HG02840 (cell line): Measurements from ENCODE around the gene IQCE.
A peak's percentile ranks its signal among the peaks of the same experiment; 100 is the strongest.

ENCODE experiments used
- ATAC-seq: cut with Tn5 transposase; IDR thresholded peaks from one replicate; pipeline ENCODE4 v1.9.1; 2021; ENCODE audit warnings: mild to moderate bottlenecking, moderate library complexity, moderate number of reproducible peaks; ENCODE audit not compliant: unreplicated experiment, low FRiP score

The IQCE gene

DNA sequence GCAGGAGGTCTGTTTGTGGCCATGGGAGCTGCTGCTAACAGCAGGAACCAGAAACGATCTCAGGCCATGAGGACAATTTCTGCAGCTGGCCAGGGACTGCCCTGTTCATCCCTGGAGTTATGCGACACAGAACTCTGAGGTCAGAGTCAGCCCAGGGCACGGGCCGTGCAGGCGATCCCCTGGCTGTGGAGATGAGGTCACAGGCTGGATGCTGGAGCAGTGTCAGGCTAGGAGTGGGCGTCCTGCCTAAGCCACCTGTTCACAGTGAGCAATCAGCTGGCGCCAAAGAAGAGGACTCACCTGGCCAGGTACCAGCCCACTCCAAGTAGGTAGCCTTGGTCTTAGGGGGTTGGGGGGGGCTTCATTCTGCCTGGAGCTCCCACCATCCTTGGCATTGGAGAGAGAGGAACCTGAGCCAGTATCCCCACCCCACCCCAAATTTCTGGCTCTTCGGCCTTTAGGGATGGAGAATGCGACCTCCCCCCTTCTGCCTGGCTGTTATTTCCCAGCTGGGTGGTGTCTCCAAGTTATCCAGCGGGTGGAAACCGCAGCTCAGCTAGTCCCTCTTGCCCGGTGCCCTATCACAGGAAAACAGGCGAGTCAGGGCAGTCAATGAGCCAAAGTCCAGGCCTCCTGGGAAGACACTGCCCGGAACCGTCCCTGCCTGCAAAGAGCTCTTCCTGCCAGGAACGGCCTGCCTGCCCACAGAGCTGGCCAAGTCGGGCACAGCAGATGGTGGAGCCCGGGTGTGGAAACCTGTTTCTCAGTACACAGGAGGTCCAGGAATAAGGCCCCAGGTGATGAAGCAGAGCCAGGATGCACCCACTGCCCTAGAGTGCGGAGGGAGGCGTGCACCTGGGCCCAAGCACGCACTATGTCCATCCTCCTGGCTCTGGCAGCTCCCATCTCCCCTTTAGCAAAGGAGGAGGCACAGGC is 71.2 kb downstream of the IQCE start:
- ATAC-seq, result no peak

DNA sequence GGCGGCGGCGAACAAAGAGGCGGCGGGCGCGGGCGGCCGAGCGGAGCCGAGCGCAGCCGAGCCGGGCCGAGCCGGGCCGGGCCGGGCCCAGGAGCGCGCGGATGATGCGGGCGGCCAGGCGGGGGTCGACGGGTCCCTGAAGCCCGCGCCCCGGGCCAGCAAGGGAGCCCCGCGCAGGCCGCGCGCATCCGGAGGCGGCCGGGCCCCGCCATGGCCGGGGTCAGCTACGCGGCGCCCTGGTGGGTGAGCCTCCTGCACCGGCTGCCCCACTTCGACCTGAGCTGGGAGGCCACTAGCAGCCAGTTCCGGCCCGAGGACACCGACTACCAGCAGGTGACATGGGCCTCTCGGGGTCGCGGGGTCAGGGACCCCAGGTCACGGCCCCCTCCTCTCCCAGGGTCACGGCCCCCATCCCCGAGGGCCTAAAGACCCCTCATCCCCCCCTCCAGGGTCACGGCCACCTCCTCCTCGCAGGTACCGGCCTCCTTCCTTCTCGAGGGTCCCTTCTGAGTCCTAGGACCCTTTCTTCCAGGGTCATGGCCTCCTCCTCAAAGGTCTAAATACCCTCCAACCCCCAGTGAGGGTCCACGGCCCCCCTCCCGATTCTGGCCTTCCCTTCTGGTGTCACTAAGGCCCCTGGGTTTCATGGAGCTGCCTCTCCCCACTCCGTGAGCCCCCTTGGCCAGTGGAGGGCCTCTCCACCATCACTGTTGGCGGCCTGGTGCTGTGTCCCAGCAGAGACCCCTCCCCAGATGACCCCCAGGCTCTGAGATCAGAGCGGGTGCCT is 73.4 kb downstream of the IQCE start, which contains the start of gene TTYH3:
TTYH3 (plus strand) TSS at position 41 of the 787 bp plus-strand sequence; CDS start at position 211, 170 bp downstream.
- ATAC-seq, result peak; percentile 32

DNA sequence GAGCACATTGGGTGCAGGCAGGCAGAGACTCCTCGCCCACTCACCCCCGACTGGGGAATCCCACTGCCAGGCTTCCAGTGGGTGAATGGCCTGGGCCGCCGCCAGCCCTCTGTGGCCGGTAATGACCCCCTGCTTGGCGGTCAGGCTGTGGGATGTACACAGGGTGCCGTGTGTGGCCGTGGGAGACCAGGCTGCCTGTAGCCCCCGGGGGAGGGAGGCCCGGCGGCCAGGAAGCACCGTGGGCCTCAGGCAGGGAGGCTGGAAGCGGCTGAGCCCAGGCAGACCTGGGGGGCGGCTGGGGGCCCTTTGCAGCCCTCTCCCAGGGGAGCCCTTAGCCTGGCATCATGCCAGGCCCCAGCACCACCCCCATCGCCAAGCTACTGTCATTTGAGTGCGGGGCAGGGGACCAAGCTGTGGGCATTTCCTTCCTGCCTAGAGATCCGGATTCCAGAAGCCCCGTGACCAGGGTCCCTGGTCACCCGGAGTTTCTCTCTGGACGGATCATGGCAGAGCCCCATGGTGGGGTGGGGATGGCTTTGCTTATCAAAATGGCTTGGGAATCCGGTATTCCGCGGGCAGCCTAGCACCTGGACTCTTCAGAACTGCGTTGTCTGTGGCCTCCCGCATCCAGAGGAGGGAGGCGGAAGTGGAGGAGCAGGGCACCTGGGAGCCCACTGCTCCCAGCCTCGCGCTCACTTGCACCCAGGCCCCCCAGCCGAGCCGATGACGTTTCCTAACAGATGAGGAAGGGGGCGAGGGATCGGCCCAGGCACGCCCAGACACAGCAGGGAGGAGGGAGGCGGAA is 74.2 kb downstream of the IQCE start:
- ATAC-seq, result no peak

DNA sequence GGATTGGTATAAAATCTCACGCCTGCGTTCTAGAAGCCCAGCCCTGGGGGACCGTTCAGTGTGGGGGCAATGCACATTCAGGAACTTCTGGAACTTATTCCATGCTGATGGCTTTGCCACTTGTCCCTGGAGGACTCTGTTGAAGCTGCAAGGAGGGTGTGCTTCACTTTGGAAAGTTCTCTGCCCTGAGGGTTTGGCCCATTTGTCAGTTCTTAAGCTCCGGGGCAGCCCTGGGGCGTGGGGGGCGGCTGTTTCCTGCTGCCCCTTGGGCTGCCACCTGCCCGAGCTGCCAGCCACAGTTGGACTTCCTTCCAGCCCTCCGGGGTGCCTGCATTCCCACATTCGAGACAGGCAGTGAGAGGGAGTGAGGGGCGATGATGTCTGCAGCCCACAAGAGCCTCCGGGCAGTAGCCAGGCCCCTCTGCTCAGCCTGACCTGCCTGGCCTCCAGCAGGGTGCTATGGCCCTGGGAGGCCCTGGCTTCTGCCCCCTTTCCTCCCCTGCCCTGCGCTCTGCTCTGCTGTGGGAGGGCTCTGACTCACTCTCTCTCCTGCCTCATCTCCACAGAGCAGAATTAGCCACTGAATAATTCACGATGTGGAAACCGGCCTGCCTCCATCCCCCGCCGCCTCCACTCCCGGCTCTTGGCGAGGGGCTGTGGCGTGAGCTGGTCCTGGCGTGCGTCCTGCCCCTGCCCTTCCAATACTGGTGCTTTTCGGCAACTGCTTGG is 74.9 kb downstream of the IQCE start:
- ATAC-seq, result no peak

DNA sequence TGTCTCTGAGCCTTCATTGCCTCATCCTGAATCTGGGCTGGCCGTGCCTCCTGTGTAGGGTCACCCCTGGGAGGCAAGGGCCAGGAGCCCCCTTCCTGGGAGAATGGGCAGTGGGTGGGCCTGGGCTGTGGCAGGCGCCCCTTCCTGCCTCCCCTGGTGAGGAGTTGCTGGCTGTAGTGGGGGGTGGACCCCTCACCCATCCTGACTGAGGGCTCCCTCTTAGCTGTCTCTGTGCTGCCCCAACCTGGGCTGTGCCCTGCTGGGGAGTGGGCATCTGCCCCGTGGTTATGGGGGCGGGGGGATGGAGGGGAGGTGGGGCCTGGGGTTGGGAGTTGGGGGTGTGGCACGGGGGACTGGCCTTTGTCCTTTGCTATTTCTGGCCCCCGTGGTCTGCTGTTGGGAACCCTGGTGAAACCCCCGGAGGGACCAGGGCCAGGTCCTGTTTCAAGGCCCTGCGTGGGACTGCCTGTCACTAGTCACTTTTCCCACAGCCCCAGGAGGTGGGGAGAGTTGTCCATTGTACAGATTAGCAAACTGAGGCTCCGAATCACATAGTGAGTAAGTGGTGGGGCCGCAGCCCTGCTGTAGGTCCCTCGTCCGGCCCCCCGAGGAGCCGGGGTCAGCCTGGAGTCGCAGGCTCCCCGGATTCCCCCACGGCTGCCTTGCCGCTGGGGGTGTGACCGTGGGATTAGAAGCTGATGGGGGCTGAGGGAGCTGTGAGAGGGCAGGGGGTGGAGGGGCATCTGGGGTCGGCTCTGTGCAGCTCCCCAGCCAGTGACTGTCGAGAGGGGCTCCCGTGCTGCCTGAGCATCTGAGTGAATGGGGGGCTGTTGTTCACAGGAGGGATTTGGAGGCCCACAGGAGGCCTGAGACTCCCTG is 75.7 kb downstream of the IQCE start:
- ATAC-seq, result no peak

DNA sequence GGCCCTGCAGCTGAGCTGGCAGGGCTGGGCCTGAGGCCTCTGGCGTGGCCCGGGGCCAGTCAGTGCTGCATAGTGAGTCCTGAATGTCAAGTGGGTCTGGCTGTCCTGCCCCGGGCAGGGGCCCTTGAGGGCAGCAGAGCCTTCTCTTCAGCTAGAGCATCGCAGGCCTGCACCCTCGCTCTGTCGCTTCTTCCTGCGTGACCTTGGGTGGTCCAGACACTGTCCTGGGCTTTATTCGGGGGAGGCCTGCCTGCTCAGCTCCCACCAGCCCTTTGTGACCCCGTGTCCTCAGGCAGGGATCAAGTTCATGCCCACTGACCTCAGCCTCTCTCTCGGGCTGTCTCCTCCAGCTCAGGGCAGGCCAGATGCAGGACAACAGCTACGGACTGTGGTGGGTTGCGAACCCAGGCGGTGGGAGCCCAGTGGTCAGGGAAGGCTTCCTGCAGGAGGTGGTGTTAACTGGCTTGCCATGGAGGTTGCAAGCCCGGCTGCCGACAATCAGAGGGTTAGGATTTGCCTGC is 76.4 kb downstream of the IQCE start:
- ATAC-seq, result no peak

DNA sequence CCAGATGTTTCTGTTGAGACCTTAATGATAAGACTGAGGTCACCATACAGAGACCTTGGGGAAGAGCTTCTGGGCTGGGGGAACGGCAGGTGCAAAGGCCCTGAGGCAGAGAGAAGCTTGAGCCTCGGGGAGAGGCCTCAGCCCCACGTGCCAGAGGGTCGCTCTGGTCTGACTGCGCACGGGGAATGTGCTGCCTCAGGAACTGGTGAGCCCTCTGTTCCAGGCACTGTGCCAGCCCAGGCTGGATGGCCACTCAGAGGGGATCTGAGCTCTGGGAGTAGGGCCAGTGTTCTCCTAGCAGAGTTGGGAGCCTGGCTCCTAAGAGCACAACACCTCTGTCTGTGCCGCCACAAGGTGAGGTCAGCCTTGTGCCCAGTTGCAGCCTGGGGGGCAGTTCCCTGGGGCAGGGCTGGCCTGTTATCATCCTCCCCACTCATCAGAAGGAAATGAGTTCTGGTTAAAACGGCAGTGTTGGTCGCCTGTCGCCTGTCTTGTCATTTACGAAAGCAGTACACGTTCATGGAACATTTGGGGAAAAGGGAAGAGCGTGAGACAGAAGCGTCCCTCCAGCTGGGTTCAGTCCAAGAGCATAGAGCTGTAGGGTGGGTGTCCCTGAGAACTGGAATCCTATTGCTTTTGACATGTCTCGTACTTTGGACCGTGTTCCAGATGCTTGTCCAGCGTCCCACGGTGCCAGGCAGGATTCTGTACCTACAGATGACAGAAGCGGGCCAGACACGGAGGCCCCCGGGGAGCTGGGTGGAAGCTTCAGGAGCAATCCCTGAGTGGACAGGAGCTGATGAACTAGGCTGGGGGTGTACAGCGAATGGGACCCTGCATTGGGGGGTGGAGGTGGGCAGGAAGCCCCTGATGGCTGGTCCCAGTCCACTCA is 77.3 kb downstream of the IQCE start:
- ATAC-seq, result no peak

DNA sequence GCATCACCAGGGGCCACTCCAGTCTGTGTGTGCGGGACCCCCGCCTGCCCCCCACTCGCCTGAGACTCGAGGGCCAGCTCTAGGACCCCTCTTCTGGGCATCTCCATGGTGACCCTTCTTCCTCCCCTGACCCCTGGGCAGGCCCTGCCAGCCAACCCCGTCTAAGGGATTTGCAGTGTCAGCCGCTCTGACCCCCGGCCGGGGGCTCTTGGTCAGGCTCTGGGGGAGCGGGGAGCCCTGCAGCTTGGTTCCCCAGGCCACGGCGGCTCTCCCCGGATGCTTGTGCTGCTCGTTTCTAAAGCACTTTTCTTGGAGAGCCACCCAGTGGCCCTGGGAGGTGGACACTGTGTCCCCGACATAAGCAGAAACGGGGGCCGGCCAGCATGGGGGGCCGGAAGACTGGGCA is 78.3 kb downstream of the IQCE start:
- no peak for ATAC-seq

DNA sequence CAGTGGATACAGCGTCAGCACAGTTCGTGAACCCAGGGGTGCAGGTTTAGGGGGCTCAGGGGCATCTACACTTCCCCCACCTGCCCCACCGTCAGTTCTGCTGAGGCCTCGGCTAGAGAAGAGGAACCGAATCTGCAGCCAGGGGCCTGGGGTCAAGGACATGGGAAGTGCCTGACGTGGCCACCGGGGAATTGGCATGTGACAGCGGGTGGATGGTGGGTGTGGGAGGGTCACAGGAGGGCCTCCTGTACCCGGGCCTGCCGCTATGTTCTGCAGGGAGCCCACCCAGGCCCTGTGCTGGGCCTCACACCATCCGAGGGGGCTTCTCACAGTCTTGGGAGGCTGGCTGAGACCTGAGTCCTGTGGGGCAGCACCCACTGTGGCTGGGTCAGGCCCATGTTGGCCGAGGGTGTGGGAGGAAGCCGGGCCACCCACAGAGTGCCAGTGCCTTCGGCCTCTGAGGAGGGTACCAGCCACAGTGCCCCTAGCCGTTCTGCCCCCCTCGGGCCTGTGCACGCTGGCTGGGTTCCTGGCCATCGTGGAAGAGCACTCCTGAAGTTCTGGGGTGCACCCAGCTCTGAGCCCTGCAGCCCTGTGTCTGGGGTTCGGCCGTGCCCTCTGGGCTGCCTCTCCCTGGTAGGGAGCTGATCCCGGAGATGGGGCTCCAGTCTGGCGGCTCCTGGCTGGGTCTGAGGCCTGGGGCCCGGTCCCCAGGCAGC is 78.9 kb downstream of the IQCE start:
- ATAC-seq, result no peak

DNA sequence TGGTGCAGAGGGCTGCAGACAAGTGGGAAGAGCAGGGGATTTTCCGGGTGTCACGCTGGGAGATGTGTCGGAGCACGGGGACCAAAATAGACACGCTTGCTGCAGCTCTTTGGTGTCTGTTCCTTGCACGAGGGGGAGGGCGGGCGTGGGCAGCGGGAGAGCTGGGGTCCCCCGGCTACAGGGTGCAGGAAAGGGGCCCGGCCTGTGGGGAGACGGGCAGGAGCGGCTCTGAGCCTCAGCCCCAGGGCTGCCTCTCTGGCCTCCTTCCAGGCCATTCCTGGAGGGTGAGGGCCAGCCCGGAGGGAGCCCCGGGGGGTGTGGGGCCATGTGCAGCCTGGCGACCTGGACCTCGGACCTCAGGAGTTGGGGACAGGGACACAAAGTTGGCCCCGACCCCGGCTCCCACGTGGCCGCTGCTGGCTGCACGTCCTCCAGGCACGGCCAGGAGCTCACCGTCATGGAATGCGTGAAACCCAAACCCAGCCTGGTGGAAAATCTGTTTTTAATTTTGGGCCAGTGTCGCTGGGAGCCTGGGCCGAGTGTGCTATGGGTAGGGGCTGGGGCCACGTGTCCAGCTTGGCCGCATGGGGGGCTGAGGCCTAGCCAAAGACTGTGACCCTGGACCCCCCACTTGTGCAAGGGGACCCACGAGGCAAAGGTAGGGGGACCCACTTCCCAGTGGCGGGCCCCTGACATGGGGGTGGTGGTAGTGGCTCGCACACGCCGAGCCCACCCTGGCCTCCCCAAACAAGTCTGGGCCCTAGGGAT is 79.6 kb downstream of the IQCE start:
- ATAC-seq, result no peak

DNA sequence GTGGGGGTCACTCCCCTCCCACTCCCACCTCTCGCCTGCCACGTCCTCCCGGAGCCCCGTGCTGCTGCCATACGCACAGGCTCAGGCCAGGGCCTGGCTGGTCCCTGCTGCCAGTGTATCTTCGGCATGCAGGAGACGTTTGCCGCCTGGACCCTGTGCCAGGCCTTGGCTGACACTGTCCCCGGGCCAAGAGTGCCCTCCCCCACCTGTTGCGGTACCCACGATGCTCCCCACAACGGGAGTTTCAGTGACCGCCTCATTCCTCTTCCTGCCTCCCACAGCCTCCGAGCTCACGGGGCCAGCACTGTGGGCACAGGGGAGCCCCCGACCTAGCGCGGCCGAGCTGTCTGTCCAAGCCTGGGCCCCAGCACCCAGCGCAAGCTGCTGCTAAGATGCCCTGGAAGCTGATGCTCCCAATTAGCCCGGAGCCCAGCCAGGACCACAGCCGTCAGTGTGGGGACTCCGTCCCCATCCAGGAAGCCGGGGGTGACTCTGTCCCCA is 80.5 kb downstream of the IQCE start:
- no peak for ATAC-seq

DNA sequence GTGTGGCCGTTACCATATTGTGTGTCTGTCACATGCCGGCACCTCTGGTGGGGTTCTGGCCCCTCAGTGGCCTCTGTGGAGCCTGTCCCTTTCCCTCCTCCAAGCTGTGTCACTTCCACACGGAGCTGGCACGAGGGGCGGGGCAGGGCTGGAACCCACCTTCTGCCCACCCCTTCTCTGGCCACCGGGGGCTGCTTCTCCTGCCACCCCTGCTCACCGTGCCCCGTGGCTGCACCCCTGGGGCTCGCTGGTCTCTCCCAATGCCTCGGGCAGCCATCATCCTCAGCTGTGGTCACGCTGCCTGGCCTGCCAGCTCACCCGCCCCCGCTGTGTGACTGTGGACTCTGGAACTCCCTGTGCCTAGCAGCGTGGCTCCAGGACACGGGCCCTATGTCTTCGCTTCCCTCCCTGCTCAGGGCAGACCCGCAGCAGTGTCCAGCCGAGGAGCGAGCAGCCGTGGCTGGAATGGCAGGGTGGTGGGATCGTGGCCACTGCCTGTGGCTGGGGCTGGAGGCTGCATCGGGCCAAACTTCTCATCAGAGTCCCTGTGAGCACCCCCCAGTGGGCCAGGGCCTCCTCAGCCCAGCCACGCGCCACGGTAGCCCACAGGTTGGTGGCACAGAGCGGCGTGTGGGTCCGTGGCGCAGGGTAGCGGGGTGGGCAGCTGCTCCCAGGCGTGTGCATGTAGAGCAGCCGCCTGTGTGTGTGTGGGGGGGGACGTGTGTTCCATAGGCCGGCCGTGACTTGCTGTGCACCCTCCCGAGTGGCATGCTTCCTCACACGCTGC is 81.1 kb downstream of the IQCE start:
- ATAC-seq, result no peak

DNA sequence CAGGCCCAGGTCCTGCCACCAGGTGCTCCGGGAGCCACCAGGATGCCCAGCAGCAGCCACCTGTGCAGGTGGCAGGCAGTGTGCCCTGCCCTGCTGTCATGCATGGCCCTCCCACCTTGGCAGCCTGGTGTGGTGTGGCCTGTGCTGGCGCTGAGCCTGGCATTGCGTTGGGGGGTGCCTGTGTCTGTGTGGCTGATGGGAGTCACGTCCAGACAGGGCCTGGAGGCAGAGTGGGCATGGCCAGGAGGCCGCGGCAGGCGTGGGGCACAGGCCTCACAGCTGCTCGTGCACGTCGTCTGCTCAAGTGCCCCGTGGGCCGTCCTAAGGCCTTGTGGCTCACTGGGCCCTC is 81.7 kb downstream of the IQCE start:
- ATAC-seq, result no peak

DNA sequence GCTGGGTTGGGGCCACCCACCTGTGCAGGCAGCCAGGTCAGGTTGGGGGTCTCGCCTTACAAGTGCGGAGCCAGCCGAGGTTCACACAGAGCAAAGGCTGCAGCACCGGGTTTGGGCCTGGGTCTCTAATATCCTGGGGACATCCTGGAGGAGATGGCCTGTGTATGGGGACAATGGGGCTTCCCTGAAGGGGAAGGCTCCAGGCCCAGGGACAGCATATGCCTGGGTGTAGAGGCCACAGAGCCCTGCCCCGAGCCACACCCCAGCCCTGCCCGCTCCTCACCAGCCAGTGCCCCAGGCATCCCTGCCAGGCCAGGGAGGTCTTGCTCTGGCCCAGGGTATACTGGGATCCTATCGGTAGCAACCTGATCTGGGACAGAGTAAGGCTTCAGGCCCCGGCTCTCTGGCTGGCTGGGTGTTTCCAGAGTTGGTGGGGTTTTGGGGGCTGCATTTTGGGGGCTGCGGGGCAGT is 82.1 kb downstream of the IQCE start:
- no peak for ATAC-seq
